PC-3 (cell line): ENCODE results near the gene MAML3. TPM values are rescaled to one million over a fixed set of nuclear protein-coding genes. Genes with fewer than 3 reads are reported as not detected.

Experiments
- ATAC-seq: fragments of 200-7000 bp; cut with Tn5 transposase; 2 replicates; pipeline ENCODE4 v1.9.1; 2020; ENCODE audit warnings: mild to moderate bottlenecking, moderate library complexity
- BruUV-seq: library from RNA; stranded (reverse); fragments of 400-500 nt; replicated peaks from 2 replicates; lab custom pipeline; 2021; lab: Mats Ljungman, UMichigan
- CTCF ChIA-PET: fragments of 300-600 bp; sonication (Branson Sonifier 250); formaldehyde crosslinking; loops from one replicate; lab custom pipeline; 2022; ENCODE audit warnings: antibody characterized with exemption; lab: Charles Lee
- POLR2A ChIA-PET: fragments of 300-600 bp; sonication (Branson Sonifier 250); formaldehyde crosslinking; loops from one replicate; lab custom pipeline; 2022; ENCODE audit warnings: antibody characterized with exemption; ENCODE audit not compliant: unreplicated experiment; lab: Charles Lee
- DNase-seq: peaks from one replicate; pipeline ENCODE4 v3.0.0-alpha.2; 2015
- H2AFZ ChIP-seq: fragments of 300-600 bp; sonication (generic); 2 replicates; pipeline ENCODE4 v1.6.0; 2016; ENCODE audit warnings: antibody characterized with exemption, low read length
- H3F3A ChIP-seq: fragments of 300-600 bp; sonication (generic); one replicate; pipeline ENCODE4 v1.6.0; 2017; ENCODE audit warnings: antibody characterized with exemption, low read length, control low read depth, mild to moderate bottlenecking; ENCODE audit not compliant: unreplicated experiment
- H3K27ac ChIP-seq: fragments of 300-600 bp; sonication (generic); 2 replicates; pipeline ENCODE4 v1.5.1; 2016; ENCODE audit warnings: mild to moderate bottlenecking, low read length
- H3K27me3 ChIP-seq: fragments of 300-600 bp; sonication (generic); 2 replicates; pipeline ENCODE4 v1.6.1; 2016; ENCODE audit warnings: low read length, mixed read lengths
- H3K36me3 ChIP-seq: fragments of 300-600 bp; sonication (generic); 2 replicates; pipeline ENCODE4 v1.6.1; 2016; ENCODE audit warnings: low read depth, mixed run types, low read length, mixed read lengths
- H3K4me1 ChIP-seq: fragments of 300-600 bp; sonication (generic); 2 replicates; pipeline ENCODE4 v1.5.1; 2016; ENCODE audit warnings: low read length; ENCODE audit not compliant: insufficient read depth
- H3K4me2 ChIP-seq: fragments of 300-600 bp; sonication (generic); 2 replicates; pipeline ENCODE4 v1.6.0; 2016; ENCODE audit warnings: low read length
- H3K4me3 ChIP-seq: fragments of 300-600 bp; sonication (generic); 2 replicates; pipeline ENCODE4 v1.5.1; 2016; ENCODE audit warnings: mild to moderate bottlenecking, low read length, mixed read lengths
- H3K79me2 ChIP-seq: fragments of 300-600 bp; sonication (generic); 2 replicates; pipeline ENCODE4 v1.6.1; 2017; ENCODE audit warnings: low read length, mixed read lengths
- H3K9ac ChIP-seq: fragments of 300-600 bp; sonication (generic); 2 replicates; pipeline ENCODE4 v1.6.0; 2016; ENCODE audit warnings: mild to moderate bottlenecking, low read length
- H3K9me2 ChIP-seq: fragments of 300-600 bp; sonication (generic); replicated peaks from 2 replicates; pipeline ENCODE4 v1.6.1; 2016; ENCODE audit warnings: mixed run types, low read length, mixed read lengths
- H3K9me3 ChIP-seq: fragments of 300-600 bp; sonication (generic); 2 replicates; pipeline ENCODE4 v1.6.1; 2016; ENCODE audit warnings: low read length, mixed read lengths
- H4K20me1 ChIP-seq: fragments of 300-600 bp; sonication (generic); 2 replicates; pipeline ENCODE4 v1.6.1; 2016; ENCODE audit warnings: low read length, mixed read lengths
- EZH2 ChIP-seq: fragments of 300-600 bp; sonication (generic); IDR thresholded peaks from one replicate; pipeline ENCODE4 v1.6.1; 2017; ENCODE audit warnings: antibody characterized with exemption, mild to moderate bottlenecking, low read length; ENCODE audit not compliant: unreplicated experiment
- EZH2phosphoT487 ChIP-seq: fragments of 300-600 bp; sonication (generic); IDR thresholded peaks from 2 replicates; pipeline ENCODE4 v1.6.1; 2018; ENCODE audit warnings: mild to moderate bottlenecking, antibody characterized with exemption, low read length, borderline replicate concordance
- intact Hi-C: fragments of 100-400 bp; cut with micrococcal nuclease; formaldehyde crosslinking; loops from 2 replicates; pipeline ENCODE4 v1.9.0; 2023
- total RNA-seq: library from RNA; depleted of rRNA; stranded (reverse); fragments of >200 nt; gene quantifications from 2 replicates; pipeline ENCODE4 v1.2.3, GENCODE V29; 2014
- TF ChIP-seq, protein P1 (sequence below): fragments of 300-600 bp; sonication (generic); conservative IDR thresholded peaks from 2 replicates; pipeline ENCODE4 v1.5.1; 2017; ENCODE audit warnings: antibody characterized with exemption, low read depth, mild to moderate bottlenecking, low read length

MAML3 gene
- total RNA-seq, 1 experiment from 2014 or later = 4.3 TPM

- H3K4me3 ChIP-seq = no peak overlapping the region
Measured at GRCh38 chr4:140172960-140173359, 19.0 kb upstream of the MAML3 start.

GRCh38 chr4:140170299-140170698 is 16.3 kb upstream of the MAML3 start:
- H3K4me3 ChIP-seq = no peak overlapping the region
- ATAC-seq = no peak
- H3K27me3 ChIP-seq = no peaks in the 10 kb centered on the region
- H4K20me1 ChIP-seq = no peaks in the 10 kb centered on the region
- no peak overlapping the region for H3K27ac ChIP-seq
- no peak overlapping the region for H3K4me2 ChIP-seq
- TF ChIP-seq EZH2 (no peak), EZH2phosphoT487 (no peak)
- TF ChIP-seq, protein P1, sequence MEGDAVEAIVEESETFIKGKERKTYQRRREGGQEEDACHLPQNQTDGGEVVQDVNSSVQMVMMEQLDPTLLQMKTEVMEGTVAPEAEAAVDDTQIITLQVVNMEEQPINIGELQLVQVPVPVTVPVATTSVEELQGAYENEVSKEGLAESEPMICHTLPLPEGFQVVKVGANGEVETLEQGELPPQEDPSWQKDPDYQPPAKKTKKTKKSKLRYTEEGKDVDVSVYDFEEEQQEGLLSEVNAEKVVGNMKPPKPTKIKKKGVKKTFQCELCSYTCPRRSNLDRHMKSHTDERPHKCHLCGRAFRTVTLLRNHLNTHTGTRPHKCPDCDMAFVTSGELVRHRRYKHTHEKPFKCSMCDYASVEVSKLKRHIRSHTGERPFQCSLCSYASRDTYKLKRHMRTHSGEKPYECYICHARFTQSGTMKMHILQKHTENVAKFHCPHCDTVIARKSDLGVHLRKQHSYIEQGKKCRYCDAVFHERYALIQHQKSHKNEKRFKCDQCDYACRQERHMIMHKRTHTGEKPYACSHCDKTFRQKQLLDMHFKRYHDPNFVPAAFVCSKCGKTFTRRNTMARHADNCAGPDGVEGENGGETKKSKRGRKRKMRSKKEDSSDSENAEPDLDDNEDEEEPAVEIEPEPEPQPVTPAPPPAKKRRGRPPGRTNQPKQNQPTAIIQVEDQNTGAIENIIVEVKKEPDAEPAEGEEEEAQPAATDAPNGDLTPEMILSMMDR = no peak
- POLR2A ChIA-PET = no interaction called here
- H3K36me3 ChIP-seq = no peaks in the 10 kb centered on the region
- H3F3A ChIP-seq = no peaks in the 10 kb centered on the region
- no peak for DNase-seq
- no peaks in the 10 kb centered on the region for H3K79me2 ChIP-seq
- no peaks in the 10 kb centered on the region for H3K4me1 ChIP-seq
- no peak overlapping the region for H2AFZ ChIP-seq
- H3K9ac ChIP-seq = no peak overlapping the region
- H3K9me3 ChIP-seq = no peaks in the 10 kb centered on the region
- BruUV-seq = no TSS peak
- intact Hi-C loops = no loop called here
- CTCF ChIA-PET = no interaction called here
- no peaks in the 10 kb centered on the region for H3K9me2 ChIP-seq

More at GRCh38 chr4:140172960-140173359, 19.0 kb upstream of the MAML3 start:
- DNase-seq = no peak
- TF ChIP-seq, protein P1 = no peak
- TF ChIP-seq EZH2 = no peak
- no peak for TF ChIP-seq EZH2phosphoT487
- BruUV-seq = no TSS peak
- ChIA-PET POLR2A (no interaction called here), CTCF (no interaction called here)
- H3K9me3 ChIP-seq = no peaks in the 10 kb centered on the region
- peaks cover 8% of the 10 kb centered on the region; the same call in 1 of the 2 replicates for H3K4me1 ChIP-seq
- H3K4me2 ChIP-seq = no peak overlapping the region
- no peaks in the 10 kb centered on the region for H3K27me3 ChIP-seq
- no peak for ATAC-seq
- no peak overlapping the region for H2AFZ ChIP-seq
- H3K9me2 ChIP-seq = no peaks in the 10 kb centered on the region
- no peaks in the 10 kb centered on the region for H3K36me3 ChIP-seq
- H4K20me1 ChIP-seq = no peaks in the 10 kb centered on the region
- intact Hi-C loops = no loop called here
- H3F3A ChIP-seq = no peaks in the 10 kb centered on the region
- no peaks in the 10 kb centered on the region for H3K79me2 ChIP-seq
- no peak overlapping the region for H3K9ac ChIP-seq
- no peak overlapping the region for H3K27ac ChIP-seq

- no peaks in the 10 kb centered on the region for H4K20me1 ChIP-seq
- no peak for DNase-seq
- intact Hi-C loops = no loop called here
- no peak overlapping the region for H3K27ac ChIP-seq
- H3K4me1 ChIP-seq = no peaks in the 10 kb centered on the region
- H3F3A ChIP-seq = no peaks in the 10 kb centered on the region
- no peak overlapping the region for H3K4me3 ChIP-seq
- ChIA-PET POLR2A (no interaction called here), CTCF (no interaction called here)
- H3K9me2 ChIP-seq = no peaks in the 10 kb centered on the region
- no peak for TF ChIP-seq EZH2phosphoT487
- TF ChIP-seq EZH2 = no peak
- TF ChIP-seq, protein P1 = no peak
- ATAC-seq = no peak
- no peak overlapping the region for H3K9ac ChIP-seq
- no peaks in the 10 kb centered on the region for H3K9me3 ChIP-seq
- H2AFZ ChIP-seq = no peak overlapping the region
- H3K79me2 ChIP-seq = no peaks in the 10 kb centered on the region
- no peaks in the 10 kb centered on the region for H3K27me3 ChIP-seq
- no peaks in the 10 kb centered on the region for H3K36me3 ChIP-seq
- no peak overlapping the region for H3K4me2 ChIP-seq
- no TSS peak for BruUV-seq
Measured at GRCh38 chr4:140168936-140169335, 15.0 kb upstream of the MAML3 start.
